Activated naive CD4-positive, alpha-beta T cell treated with anti-CD3 and anti-CD28 coated beads, Interleukin-2, amount 10 ng/mL, durations not matched to agents 5 hours and 36 hours (primary cell): Measurements from ENCODE around the gene RELA. TPM values are rescaled to one million over a fixed set of nuclear protein-coding genes. Genes with fewer than 3 reads are reported as not detected.

Experiments
- microRNA-seq: library from miRNA; unstranded; fragments of <30 nt; microRNA quantifications from one replicate; pipeline ENCODE4 v1.2.0, GENCODE V29; 2022; ENCODE audit warnings: borderline microRNAs expressed, borderline replicate concordance
- total RNA-seq, 2 experiments: library from RNA; stranded (reverse); gene quantifications; one replicate each; pipeline ENCODE4 v1.2.3, GENCODE V29; 2021

The RELA gene
- 10 to 100 TPM; 82.7 to 90.8 TPM for total RNA-seq

DNA sequence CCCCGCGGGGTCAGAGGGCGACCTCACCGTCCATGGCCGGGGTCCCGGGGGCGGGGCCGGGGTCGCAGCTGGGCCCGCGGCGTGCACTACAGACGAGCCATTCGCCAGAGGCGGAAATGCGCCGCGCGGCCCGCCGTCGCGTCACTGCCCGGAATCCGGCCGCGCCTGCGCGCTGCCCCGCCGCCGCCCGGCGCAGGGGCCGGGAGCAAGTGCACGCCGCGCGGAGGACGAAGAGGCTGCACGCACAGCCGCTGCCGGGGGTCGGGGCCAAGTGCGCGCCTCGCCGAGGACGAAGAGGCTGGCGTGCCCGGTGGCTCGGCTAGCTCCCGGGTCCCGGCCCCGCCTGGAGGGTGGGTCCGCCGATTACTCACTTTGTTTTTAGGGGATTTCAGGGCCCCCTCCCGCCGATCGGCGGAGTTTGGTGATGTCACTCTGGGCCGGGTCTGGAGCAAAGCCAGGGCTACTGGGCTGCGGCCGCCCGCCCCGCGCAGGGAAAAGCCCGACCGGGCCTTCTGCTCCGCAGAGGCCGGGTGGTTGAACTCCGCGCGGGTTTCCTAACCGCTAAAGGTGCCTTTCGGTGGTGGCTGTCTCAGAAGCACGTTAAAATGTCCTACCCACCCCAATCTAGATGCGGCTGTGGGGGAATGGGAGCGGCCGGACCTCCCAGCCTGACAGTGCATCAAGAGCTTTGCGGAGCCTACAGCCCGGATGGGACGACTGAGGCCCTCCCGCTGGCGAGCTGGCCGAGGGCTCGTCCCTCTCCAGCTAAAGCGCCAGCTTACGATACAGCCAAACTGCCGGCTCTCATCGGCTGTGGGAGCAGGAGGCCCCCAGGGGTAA lies at the start of gene RELA:
RELA (minus strand) TSS at position 118 of the 840 bp plus-strand sequence; CDS start at position 34, 84 bp downstream.

DNA sequence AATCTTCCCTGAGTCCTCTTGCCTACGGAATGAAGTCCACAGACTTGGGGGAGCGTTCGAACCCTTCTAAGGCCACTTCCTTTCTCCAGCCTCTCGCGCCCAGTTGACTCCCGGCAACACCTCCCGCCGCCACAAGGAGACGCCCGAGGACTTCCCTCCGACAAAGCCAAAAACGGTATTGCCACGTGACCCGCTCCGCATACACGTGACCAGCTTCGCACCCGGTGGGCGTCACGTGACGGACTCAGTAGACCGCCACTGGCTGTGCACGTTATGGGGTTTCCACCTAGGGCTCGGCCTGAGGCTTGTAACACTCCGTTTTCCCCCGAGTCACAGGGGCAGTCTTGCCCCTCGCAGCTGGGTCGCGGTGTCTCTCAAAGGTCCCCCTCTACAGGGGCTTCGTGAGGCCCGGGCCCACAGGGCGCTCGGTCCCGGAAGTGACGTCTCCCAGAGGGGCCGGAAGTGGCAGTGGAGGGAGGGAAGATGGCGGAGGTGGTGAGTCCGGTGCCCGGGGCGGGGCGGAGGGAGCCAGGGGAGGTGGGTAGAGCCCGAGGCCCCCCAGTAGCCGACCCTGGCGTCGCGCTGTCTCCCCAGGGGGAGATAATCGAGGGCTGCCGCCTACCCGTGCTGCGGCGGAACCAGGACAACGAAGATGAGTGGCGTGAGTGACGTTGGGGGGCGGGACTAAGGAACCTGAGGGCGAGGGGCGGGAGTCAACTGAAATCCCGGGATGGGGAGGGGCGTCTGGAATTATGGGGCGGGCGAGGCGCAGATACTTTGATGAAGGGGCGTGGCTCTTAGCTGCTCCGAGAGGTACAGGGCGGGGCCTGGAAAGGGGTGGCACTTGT lies 49.3 kb upstream of the RELA start, which contains the start of gene KAT5:
KAT5 (plus strand) TSS at position 468 of the 848 bp plus-strand sequence; CDS start at position 484, 16 bp downstream.

DNA sequence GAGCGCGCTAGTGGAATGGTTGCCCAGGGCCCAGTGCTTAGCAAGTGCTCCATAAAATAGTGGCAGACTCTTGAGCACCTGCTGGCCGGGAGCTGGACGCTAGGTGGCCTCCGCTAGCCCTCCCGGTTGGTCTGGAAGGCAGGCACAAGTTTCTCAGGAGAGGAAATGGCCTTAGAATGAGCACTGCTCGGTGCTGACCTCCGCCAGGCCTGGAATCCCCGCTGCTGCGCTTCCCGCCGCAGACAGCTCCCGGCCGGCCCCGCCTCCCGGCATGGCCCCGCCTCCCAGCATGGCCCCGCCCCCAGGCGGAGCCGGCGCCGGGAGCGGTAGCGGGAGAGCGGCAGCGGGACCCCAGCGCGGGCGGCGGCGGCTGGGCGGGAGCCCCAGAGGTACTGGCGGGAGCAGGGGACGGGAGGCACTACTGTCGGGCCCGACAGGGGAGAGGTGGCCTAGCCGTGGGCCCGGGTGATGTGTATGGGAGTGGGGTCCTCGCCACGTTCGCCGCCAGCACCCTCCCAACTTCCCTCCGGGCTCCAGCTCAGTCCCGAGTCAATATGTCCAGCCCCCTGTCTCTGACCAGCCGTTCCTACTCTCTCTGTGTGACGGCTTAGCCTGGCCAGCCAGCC lies 24.8 kb downstream of the RELA start, which contains the start of gene SIPA1:
SIPA1 (plus strand) TSS at position 308 of the 626 bp plus-strand sequence. CDS start 2,821 bp downstream, outside the sequence.

DNA sequence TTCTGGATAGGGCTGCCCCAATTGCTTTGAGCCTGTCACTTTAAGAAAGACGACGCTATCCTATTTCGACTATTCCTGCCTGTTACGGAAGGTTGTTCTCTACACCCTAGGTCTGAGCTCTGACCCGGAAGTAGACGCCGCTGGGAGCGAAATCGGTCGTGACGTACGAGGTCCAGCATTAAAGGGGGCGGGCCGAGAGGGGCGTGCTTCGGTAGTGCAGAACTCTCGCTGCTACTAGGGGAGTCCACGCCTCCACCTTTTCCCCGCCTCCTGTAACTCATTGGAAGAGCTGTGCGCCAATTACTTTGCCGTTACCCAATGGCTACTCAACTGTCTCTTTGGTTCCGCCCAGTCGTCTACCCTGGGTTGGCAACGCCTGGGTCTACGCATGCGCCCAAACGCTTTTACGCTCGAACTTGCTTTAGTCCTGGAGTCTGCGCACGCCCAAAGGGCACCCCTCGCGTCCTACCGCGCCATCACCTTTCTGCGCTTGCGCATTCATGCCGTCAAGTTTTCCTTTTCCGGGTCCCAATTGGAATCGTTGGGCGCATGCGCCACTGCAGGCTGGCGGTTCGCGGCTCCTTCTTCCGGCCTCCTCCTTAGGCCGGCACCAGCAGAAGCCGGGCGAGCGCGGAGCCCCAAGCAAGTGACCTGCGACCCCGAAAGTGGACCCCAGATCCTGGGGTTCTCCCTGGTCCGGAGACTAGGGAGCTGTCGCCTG lies 47.3 kb downstream of the RELA start, which contains the start of gene PCNX3:
PCNX3 (plus strand) TSS at position 548 of the 721 bp plus-strand sequence. CDS start 536 bp downstream, outside the sequence.

Small RNA genes within 50 kb of the gene (microRNA-seq; reads per million reads assigned to microRNA genes)
- 0.63 reads per million for gene MIR4489
- not detected for gene MIR4690

Other genes with a start within 250 kb of the RELA start
- gene NEAT1, start 240.1 kb downstream of the RELA start, total RNA-seq, result 100 to 1,000 TPM; 658 to 899 TPM
- 1,000 to 10,000 TPM; 6,276 to 7,533 TPM for gene MALAT1, start 163.9 kb downstream of the RELA start, total RNA-seq
- 10 to 100 TPM; 56.9 to 59.3 TPM for gene SCYL1, start 137.8 kb downstream of the RELA start, total RNA-seq
- 10 to 100 TPM; 84.0 to 91.3 TPM for gene LTBP3, start 104.6 kb downstream of the RELA start, total RNA-seq
- 10 to 100 TPM; 28.0 to 29.7 TPM for gene ZNRD2, start 92.4 kb downstream of the RELA start, total RNA-seq
- 10 to 100 TPM; 33.8 to 38.7 TPM for gene FAM89B, start 90.4 kb downstream of the RELA start, total RNA-seq
- 10 to 100 TPM; 81.9 to 82.0 TPM for gene EHBP1L1, start 86.9 kb downstream of the RELA start, total RNA-seq
- gene KCNK7, start 67.1 kb downstream of the RELA start, total RNA-seq, result 1 to 10 TPM; 1.0 to 1.1 TPM
- gene MAP3K11, start 48.7 kb downstream of the RELA start, total RNA-seq, result 10 to 100 TPM; 57.3 to 58.1 TPM
- 10 to 100 TPM; 41.9 to 42.4 TPM for gene PCNX3, start 47.1 kb downstream of the RELA start, total RNA-seq
- 100 to 1,000 TPM; 243 to 252 TPM for gene SIPA1, start 24.8 kb downstream of the RELA start, total RNA-seq
- gene KAT5, start 49.3 kb upstream of the RELA start, total RNA-seq, result 10 to 100 TPM; 68.4 to 71.1 TPM
- gene RNASEH2C, start 57.9 kb upstream of the RELA start, total RNA-seq, result 10 to 100 TPM; 75.3 to 79.9 TPM
- gene AP5B1, start 118.1 kb upstream of the RELA start, total RNA-seq, result 10 to 100 TPM; 27.3 to 28.2 TPM
- gene OVOL1, start 124.1 kb upstream of the RELA start, total RNA-seq, result under 1 TPM; 0.48 to 0.55 TPM
- gene SNX32, start 171.0 kb upstream of the RELA start, total RNA-seq, result 1 to 10 TPM; 1.5 to 2.2 TPM
- gene CFL1, start 195.3 kb upstream of the RELA start, total RNA-seq, result 1,000 to 10,000 TPM; 1,544 to 1,547 TPM
- 10 to 100 TPM; 78.8 to 92.6 TPM for gene MUS81, start 197.5 kb upstream of the RELA start, total RNA-seq
- 10 to 100 TPM; 10.5 to 12.1 TPM for gene EFEMP2, start 209.9 kb upstream of the RELA start, total RNA-seq
- gene CTSW, start 216.9 kb upstream of the RELA start, total RNA-seq, result 10 to 100 TPM; 47.0 to 47.2 TPM
- 10 to 100 TPM; 63.8 to 64.3 TPM for gene FIBP, start 225.6 kb upstream of the RELA start, total RNA-seq
- gene CCDC85B, start 227.8 kb upstream of the RELA start, total RNA-seq, result 10 to 100 TPM; 44.8 to 46.0 TPM
- gene FOSL1, start 237.5 kb upstream of the RELA start, total RNA-seq, result 1 to 10 TPM; 1.8 to 2.0 TPM